GM23338 (cell line): ENCODE measurements around the gene LIMK2. TPM values are rescaled to one million over a fixed set of nuclear protein-coding genes. Genes with fewer than 3 reads are reported as not detected.

Experiments
- ATAC-seq: fragments of 200-7000 bp; cut with Tn5 transposase; 3 replicates; pipeline ENCODE4 v1.9.1; 2020
- DNase-seq: peaks from one replicate; pipeline ENCODE4 v3.0.0-alpha.2; 2015; ENCODE audit warnings: low spot score
- H2AFZ ChIP-seq: fragments of 200-600 bp; sonication (generic); 2 replicates; pipeline ENCODE4 v1.8.0; 2016; ENCODE audit warnings: antibody characterized with exemption, mild to moderate bottlenecking, moderate library complexity
- H3F3A ChIP-seq: fragments of 200-600 bp; sonication (generic); replicated peaks from 2 replicates; pipeline ENCODE4 v1.8.0; 2017; ENCODE audit warnings: antibody characterized with exemption, mixed run types, low read depth
- H3K27ac ChIP-seq: fragments of 200-600 bp; sonication (generic); 2 replicates; pipeline ENCODE4 v1.6.1; 2016; ENCODE audit warnings: low read depth
- H3K27me3 ChIP-seq: fragments of 200-600 bp; sonication (generic); 2 replicates; pipeline ENCODE4 v1.8.0; 2016; ENCODE audit warnings: mild to moderate bottlenecking, mixed run types, moderate library complexity; ENCODE audit not compliant: insufficient read depth
- H3K36me3 ChIP-seq: fragments of 200-600 bp; sonication (generic); 2 replicates; pipeline ENCODE4 v1.8.0; 2016; ENCODE audit warnings: mild to moderate bottlenecking; ENCODE audit not compliant: insufficient read depth
- H3K4me1 ChIP-seq: fragments of 200-600 bp; sonication (generic); 2 replicates; pipeline ENCODE4 v1.8.0; 2016; ENCODE audit warnings: mild to moderate bottlenecking, moderate library complexity; ENCODE audit not compliant: insufficient read depth
- H3K4me2 ChIP-seq: fragments of 200-600 bp; sonication (generic); 2 replicates; pipeline ENCODE4 v1.7.1; 2017; ENCODE audit warnings: mixed run types
- H3K4me3 ChIP-seq: fragments of 200-600 bp; sonication (generic); 2 replicates; pipeline ENCODE4 v1.6.1; 2016; ENCODE audit warnings: mixed run types
- H3K79me2 ChIP-seq: fragments of 200-600 bp; sonication (generic); replicated peaks from 2 replicates; pipeline ENCODE4 v1.8.0; 2017; ENCODE audit warnings: mild to moderate bottlenecking; ENCODE audit not compliant: insufficient read depth
- H3K9me2 ChIP-seq: fragments of 200-600 bp; sonication (generic); 2 replicates; pipeline ENCODE4 v1.8.0; 2017; ENCODE audit not compliant: insufficient read depth
- H4K20me1 ChIP-seq: fragments of 200-600 bp; sonication (generic); replicated peaks from 2 replicates; pipeline ENCODE4 v1.8.0; 2017; ENCODE audit warnings: mild to moderate bottlenecking; ENCODE audit not compliant: insufficient read depth
- H3K27ac Mint-ChIP-seq: 2 replicates; pipeline ENCODE4 v1.8.0; 2020; ENCODE audit warnings: inconsistent platforms, mild to moderate bottlenecking, moderate library complexity, mixed read lengths
- H3K27me3 Mint-ChIP-seq: 3 replicates; pipeline ENCODE4 v1.8.0; 2022; ENCODE audit warnings: low read depth, mild to moderate bottlenecking, moderate library complexity, mixed read lengths, inconsistent platforms; ENCODE audit not compliant: insufficient read depth, poor library complexity
- H3K36me3 Mint-ChIP-seq: 3 replicates; pipeline ENCODE4 v1.8.0; 2021; ENCODE audit warnings: low read depth, mild to moderate bottlenecking, inconsistent platforms, moderate library complexity, mixed read lengths
- H3K4me1 Mint-ChIP-seq: 3 replicates; pipeline ENCODE4 v1.8.0; 2020; ENCODE audit warnings: mild to moderate bottlenecking, inconsistent platforms, mixed read lengths
- H3K4me3 Mint-ChIP-seq: 3 replicates; pipeline ENCODE4 v1.8.0; 2021; ENCODE audit warnings: moderate library complexity, mild to moderate bottlenecking, inconsistent platforms, mixed read lengths
- H3K9me3 Mint-ChIP-seq: 3 replicates; pipeline ENCODE4 v1.8.0; 2020; ENCODE audit warnings: moderate library complexity, mild to moderate bottlenecking, inconsistent platforms, mixed read lengths
- CREB1 ChIP-seq: fragments of 250-450 bp; sonication (Bioruptor Pico); IDR thresholded peaks from 2 replicates; pipeline ENCODE4 v1.5.0; 2020; ENCODE audit warnings: low read depth, mild to moderate bottlenecking, moderate library complexity
- EZH2 ChIP-seq: fragments of 200-600 bp; sonication (generic); IDR thresholded peaks from one replicate; pipeline ENCODE4 v1.8.0; 2017; ENCODE audit warnings: antibody characterized with exemption, mild to moderate bottlenecking, low read depth; ENCODE audit not compliant: unreplicated experiment
- EZH2phosphoT487 ChIP-seq: fragments of 200-600 bp; sonication (generic); IDR thresholded peaks from one replicate; pipeline ENCODE4 v1.8.1; 2018; ENCODE audit warnings: antibody characterized with exemption; ENCODE audit not compliant: unreplicated experiment
- JUNB ChIP-seq: IDR thresholded peaks from one replicate; pipeline ENCODE4 v1.6.1; 2016; ENCODE audit warnings: antibody characterized with exemption; ENCODE audit not compliant: unreplicated experiment
- NANOG ChIP-seq: IDR thresholded peaks from 2 replicates; pipeline ENCODE4 v1.6.1; 2016; ENCODE audit warnings: antibody characterized with exemption, borderline replicate concordance
- POLR2AphosphoS5 ChIP-seq: IDR thresholded peaks from 2 replicates; pipeline ENCODE4 v1.6.1; 2016; ENCODE audit warnings: antibody characterized with exemption, low read depth
- STAT1 ChIP-seq: IDR thresholded peaks from one replicate; pipeline ENCODE4 v1.6.1; 2016; ENCODE audit warnings: antibody characterized with exemption; ENCODE audit not compliant: unreplicated experiment
- ZNF114 ChIP-seq: fragments of 250-450 bp; sonication (Bioruptor Pico); IDR thresholded peaks from 2 replicates; pipeline ENCODE4 v1.5.0; 2020; ENCODE audit warnings: mild to moderate bottlenecking, moderate library complexity
- ZNF331 ChIP-seq: fragments of 250-450 bp; sonication (Bioruptor Pico); IDR thresholded peaks from 2 replicates; pipeline ENCODE4 v1.5.0; 2020; ENCODE audit warnings: low read depth, mild to moderate bottlenecking, moderate library complexity
- polyA plus RNA-seq: library from polyadenylated mRNA; unstranded; fragments of >200 nt; fragmentation: Nextera tagmentation; extraction: Ambion mirVana; gene quantifications from 2 replicates; pipeline ENCODE4 v1.2.1, GENCODE V29; 2016
- total RNA-seq: library from RNA; depleted of rRNA; stranded (reverse); fragments of >200 nt; shearing (Covaris generic); gene quantifications from 2 replicates; pipeline ENCODE4 v1.2.3, GENCODE V29; 2014
- TF ChIP-seq, protein P1 (sequence below): fragments of 250-450 bp; sonication (Bioruptor Pico); IDR thresholded peaks from 2 replicates; pipeline ENCODE4 v1.5.0; 2020; ENCODE audit warnings: mild to moderate bottlenecking, moderate library complexity
- TF ChIP-seq, protein P2 (sequence below): IDR thresholded peaks from one replicate; pipeline ENCODE4 v1.6.1; 2018; ENCODE audit warnings: antibody characterized with exemption; ENCODE audit not compliant: unreplicated experiment
- TF ChIP-seq, protein P3 (sequence below), 2 experiments: fragments of 200-600 bp in 1 of 2; sonication (generic) in 1 of 2; conservative IDR thresholded peaks; 2 replicates each; pipeline versions ENCODE4 v1.5.1 to v1.6.1; 2016 to 2017; ENCODE audit warnings: antibody characterized with exemption in 2 of 2, low read depth in 2 of 2, mild to moderate bottlenecking in 2 of 2, moderate library complexity in 1 of 2
- TF ChIP-seq, protein P4 (sequence below): IDR thresholded peaks from 2 replicates; pipeline ENCODE4 v1.6.1; 2016; ENCODE audit warnings: antibody characterized with exemption

The LIMK2 gene
- total and polyA plus RNA-seq, 2 experiments from 2014 or later = 12.5 to 39.8 TPM

DNA sequence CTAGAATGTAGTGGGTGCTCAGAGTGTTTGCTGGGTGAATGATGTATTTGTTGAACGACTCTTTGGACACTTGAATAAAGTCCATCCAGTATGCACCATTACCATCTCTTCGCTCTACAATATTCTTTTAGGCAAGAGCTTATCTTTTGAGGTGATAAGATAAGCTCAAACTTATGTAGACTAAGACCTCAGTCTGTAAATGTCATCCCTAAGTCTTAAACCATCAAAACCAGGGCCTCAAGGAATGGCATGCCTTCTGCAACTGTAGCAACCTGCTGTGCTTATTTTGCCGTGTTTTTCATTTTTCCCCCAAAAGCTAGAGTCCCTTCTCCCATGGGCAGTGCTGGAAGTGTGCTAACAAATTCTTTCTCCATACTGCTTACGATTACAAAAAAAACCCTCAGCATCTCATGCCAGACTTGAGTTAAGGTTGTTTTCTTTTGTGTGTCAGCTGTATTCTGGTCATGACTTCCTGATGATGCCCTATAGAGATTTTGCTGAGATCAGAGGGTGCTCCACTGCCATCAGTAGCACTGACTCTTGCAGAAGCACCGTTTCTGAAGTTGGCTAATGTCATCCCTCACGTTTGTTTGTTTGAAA is 27.8 kb downstream of the LIMK2 start:
- Histone ChIP-seq H3K27ac (no peak overlapping the region), H3K4me1 (peaks cover 14% of the 10 kb centered on the region; the same call in 1 of the 2 replicates), H3K36me3 (no peaks in the 10 kb centered on the region), H3F3A (no peaks in the 10 kb centered on the region), H3K4me2 (no peak overlapping the region), H3K4me3 (no peak overlapping the region), H3K79me2 (0 out of 2 replicates have a peak, but pooled peaks cover 6% of the 10 kb centered on the region), H3K27me3 (no peaks in the 10 kb centered on the region), H2AFZ (no peak overlapping the region), H3K9me2 (0 out of 2 replicates have a peak, but pooled peaks cover 7% of the 10 kb centered on the region), H4K20me1 (peaks cover 16% of the 10 kb centered on the region)
- no peaks in the 10 kb centered on the region for H3K9me3 Mint-ChIP-seq
- peaks cover 15% of the 10 kb centered on the region for H3K36me3 Mint-ChIP-seq
- H3K27ac Mint-ChIP-seq = no peak overlapping the region
- H3K27me3 Mint-ChIP-seq = no peaks in the 10 kb centered on the region
- no peak overlapping the region for H3K4me3 Mint-ChIP-seq
- TF ChIP-seq JUNB (no peak), ZNF114 (no peak), NANOG (no peak), STAT1 (no peak), EZH2 (no peak), POLR2AphosphoS5 (no peak), ZNF331 (CRISPR knock-in tag) (no peak), CREB1 (CRISPR knock-in tag) (no peak), EZH2phosphoT487 (no peak)
- TF ChIP-seq, protein P1, sequence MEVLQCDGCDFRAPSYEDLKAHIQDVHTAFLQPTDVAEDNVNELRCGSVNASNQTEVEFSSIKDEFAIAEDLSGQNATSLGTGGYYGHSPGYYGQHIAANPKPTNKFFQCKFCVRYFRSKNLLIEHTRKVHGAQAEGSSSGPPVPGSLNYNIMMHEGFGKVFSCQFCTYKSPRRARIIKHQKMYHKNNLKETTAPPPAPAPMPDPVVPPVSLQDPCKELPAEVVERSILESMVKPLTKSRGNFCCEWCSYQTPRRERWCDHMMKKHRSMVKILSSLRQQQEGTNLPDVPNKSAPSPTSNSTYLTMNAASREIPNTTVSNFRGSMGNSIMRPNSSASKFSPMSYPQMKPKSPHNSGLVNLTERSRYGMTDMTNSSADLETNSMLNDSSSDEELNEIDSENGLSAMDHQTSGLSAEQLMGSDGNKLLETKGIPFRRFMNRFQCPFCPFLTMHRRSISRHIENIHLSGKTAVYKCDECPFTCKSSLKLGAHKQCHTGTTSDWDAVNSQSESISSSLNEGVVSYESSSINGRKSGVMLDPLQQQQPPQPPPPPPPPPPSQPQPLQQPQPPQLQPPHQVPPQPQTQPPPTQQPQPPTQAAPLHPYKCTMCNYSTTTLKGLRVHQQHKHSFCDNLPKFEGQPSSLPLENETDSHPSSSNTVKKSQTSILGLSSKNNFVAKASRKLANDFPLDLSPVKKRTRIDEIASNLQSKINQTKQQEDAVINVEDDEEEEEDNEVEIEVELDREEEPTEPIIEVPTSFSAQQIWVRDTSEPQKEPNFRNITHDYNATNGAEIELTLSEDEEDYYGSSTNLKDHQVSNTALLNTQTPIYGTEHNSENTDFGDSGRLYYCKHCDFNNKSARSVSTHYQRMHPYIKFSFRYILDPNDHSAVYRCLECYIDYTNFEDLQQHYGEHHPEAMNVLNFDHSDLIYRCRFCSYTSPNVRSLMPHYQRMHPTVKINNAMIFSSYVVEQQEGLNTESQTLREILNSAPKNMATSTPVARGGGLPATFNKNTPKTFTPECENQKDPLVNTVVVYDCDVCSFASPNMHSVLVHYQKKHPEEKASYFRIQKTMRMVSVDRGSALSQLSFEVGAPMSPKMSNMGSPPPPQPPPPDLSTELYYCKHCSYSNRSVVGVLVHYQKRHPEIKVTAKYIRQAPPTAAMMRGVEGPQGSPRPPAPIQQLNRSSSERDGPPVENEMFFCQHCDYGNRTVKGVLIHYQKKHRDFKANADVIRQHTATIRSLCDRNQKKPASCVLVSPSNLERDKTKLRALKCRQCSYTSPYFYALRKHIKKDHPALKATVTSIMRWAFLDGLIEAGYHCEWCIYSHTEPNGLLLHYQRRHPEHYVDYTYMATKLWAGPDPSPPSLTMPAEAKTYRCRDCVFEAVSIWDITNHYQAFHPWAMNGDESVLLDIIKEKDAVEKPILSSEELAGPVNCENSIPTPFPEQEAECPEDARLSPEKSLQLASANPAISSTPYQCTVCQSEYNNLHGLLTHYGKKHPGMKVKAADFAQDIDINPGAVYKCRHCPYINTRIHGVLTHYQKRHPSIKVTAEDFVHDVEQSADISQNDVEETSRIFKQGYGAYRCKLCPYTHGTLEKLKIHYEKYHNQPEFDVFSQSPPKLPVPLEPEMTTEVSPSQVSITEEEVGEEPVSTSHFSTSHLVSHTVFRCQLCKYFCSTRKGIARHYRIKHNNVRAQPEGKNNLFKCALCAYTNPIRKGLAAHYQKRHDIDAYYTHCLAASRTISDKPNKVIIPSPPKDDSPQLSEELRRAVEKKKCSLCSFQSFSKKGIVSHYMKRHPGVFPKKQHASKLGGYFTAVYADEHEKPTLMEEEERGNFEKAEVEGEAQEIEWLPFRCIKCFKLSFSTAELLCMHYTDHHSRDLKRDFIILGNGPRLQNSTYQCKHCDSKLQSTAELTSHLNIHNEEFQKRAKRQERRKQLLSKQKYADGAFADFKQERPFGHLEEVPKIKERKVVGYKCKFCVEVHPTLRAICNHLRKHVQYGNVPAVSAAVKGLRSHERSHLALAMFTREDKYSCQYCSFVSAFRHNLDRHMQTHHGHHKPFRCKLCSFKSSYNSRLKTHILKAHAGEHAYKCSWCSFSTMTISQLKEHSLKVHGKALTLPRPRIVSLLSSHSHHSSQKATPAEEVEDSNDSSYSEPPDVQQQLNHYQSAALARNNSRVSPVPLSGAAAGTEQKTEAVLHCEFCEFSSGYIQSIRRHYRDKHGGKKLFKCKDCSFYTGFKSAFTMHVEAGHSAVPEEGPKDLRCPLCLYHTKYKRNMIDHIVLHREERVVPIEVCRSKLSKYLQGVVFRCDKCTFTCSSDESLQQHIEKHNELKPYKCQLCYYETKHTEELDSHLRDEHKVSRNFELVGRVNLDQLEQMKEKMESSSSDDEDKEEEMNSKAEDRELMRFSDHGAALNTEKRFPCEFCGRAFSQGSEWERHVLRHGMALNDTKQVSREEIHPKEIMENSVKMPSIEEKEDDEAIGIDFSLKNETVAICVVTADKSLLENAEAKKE = no peak
- TF ChIP-seq, protein P2, sequence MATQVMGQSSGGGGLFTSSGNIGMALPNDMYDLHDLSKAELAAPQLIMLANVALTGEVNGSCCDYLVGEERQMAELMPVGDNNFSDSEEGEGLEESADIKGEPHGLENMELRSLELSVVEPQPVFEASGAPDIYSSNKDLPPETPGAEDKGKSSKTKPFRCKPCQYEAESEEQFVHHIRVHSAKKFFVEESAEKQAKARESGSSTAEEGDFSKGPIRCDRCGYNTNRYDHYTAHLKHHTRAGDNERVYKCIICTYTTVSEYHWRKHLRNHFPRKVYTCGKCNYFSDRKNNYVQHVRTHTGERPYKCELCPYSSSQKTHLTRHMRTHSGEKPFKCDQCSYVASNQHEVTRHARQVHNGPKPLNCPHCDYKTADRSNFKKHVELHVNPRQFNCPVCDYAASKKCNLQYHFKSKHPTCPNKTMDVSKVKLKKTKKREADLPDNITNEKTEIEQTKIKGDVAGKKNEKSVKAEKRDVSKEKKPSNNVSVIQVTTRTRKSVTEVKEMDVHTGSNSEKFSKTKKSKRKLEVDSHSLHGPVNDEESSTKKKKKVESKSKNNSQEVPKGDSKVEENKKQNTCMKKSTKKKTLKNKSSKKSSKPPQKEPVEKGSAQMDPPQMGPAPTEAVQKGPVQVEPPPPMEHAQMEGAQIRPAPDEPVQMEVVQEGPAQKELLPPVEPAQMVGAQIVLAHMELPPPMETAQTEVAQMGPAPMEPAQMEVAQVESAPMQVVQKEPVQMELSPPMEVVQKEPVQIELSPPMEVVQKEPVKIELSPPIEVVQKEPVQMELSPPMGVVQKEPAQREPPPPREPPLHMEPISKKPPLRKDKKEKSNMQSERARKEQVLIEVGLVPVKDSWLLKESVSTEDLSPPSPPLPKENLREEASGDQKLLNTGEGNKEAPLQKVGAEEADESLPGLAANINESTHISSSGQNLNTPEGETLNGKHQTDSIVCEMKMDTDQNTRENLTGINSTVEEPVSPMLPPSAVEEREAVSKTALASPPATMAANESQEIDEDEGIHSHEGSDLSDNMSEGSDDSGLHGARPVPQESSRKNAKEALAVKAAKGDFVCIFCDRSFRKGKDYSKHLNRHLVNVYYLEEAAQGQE = no peak
- TF ChIP-seq, protein P3, sequence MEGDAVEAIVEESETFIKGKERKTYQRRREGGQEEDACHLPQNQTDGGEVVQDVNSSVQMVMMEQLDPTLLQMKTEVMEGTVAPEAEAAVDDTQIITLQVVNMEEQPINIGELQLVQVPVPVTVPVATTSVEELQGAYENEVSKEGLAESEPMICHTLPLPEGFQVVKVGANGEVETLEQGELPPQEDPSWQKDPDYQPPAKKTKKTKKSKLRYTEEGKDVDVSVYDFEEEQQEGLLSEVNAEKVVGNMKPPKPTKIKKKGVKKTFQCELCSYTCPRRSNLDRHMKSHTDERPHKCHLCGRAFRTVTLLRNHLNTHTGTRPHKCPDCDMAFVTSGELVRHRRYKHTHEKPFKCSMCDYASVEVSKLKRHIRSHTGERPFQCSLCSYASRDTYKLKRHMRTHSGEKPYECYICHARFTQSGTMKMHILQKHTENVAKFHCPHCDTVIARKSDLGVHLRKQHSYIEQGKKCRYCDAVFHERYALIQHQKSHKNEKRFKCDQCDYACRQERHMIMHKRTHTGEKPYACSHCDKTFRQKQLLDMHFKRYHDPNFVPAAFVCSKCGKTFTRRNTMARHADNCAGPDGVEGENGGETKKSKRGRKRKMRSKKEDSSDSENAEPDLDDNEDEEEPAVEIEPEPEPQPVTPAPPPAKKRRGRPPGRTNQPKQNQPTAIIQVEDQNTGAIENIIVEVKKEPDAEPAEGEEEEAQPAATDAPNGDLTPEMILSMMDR (conservative IDR thresholded peaks at IDR 0.05; ENCODE audit: low read depth in 2 of 2) = no peak
- TF ChIP-seq, protein P4, sequence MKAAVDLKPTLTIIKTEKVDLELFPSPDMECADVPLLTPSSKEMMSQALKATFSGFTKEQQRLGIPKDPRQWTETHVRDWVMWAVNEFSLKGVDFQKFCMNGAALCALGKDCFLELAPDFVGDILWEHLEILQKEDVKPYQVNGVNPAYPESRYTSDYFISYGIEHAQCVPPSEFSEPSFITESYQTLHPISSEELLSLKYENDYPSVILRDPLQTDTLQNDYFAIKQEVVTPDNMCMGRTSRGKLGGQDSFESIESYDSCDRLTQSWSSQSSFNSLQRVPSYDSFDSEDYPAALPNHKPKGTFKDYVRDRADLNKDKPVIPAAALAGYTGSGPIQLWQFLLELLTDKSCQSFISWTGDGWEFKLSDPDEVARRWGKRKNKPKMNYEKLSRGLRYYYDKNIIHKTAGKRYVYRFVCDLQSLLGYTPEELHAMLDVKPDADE = no peak
- no peak for DNase-seq
- peaks cover 18% of the 10 kb centered on the region; the same call in 2 of the 3 replicates for H3K4me1 Mint-ChIP-seq
- ATAC-seq = no peak
